ENCODE measurements around the gene PCSK1N.

- no peak for TF ChIP-seq ZNF274 (IDR thresholded peaks at IDR 0.05; ENCODE audit: low read depth, low read length)
- TF ChIP-seq SUZ12 (IDR thresholded peaks at IDR 0.05; ENCODE audit: extremely low read depth, insufficient read depth, insufficient read length), result no peak
- no peak for TF ChIP-seq YY1 (IDR thresholded peaks at IDR 0.05; ENCODE audit: insufficient read depth, insufficient read length)
Measured at GRCh38 chrX:48789366-48790220, 45.8 kb downstream of the PCSK1N start.

Measured in NT2/D1 (cell line).